NOMO-1 treated with DMSO at 0.1 percent for 48 hours (cell line): Measurements from ENCODE around the gene TGFBR3.

Experiments used
- DNase-seq: peaks from one replicate; lab custom pipeline; 2025; ENCODE audit not compliant: unreplicated experiment; lab: John Stamatoyannopoulos, UW

TGFBR3 gene

GRCh38 chr1:91660708-91661107 lies 225.2 kb downstream of the TGFBR3 start:
- no peak for DNase-seq

- DNase-seq, result no peak
These were observed 230.0 kb downstream of the TGFBR3 start for GRCh38 chr1:91655912-91656449.

- DNase-seq, result peak; percentile 18
These were observed 232.8 kb downstream of the TGFBR3 start for GRCh38 chr1:91653183-91653582.

- no peak for DNase-seq
These were observed 234.3 kb downstream of the TGFBR3 start for GRCh38 chr1:91651661-91652071.

- no peak for DNase-seq
These were observed 234.7 kb downstream of the TGFBR3 start for GRCh38 chr1:91651243-91651642.

GRCh38 chr1:91650764-91651163 lies 235.2 kb downstream of the TGFBR3 start:
- no peak for DNase-seq

GRCh38 chr1:91647061-91647460 lies 238.9 kb downstream of the TGFBR3 start:
- no peak for DNase-seq

- DNase-seq, result no peak
These were observed 240.9 kb downstream of the TGFBR3 start for GRCh38 chr1:91645031-91645430.

- no peak for DNase-seq
These were observed 242.5 kb downstream of the TGFBR3 start for GRCh38 chr1:91643431-91643830.

GRCh38 chr1:91640877-91641526 lies 244.9 kb downstream of the TGFBR3 start:
- no peak for DNase-seq

- no peak for DNase-seq
These were observed 248.4 kb downstream of the TGFBR3 start for GRCh38 chr1:91637539-91637994.

- DNase-seq, result no peak
These were observed 250.2 kb downstream of the TGFBR3 start for GRCh38 chr1:91635763-91636162.

GRCh38 chr1:91633438-91633837 lies 252.5 kb downstream of the TGFBR3 start:
- no peak for DNase-seq

GRCh38 chr1:91631718-91632330 lies 254.1 kb downstream of the TGFBR3 start:
- DNase-seq, result no peak

- DNase-seq, result no peak
These were observed 255.1 kb downstream of the TGFBR3 start for GRCh38 chr1:91630803-91631202.
